H1 (cell line): ENCODE measurements around the gene ZNF407.

ENCODE experiments used
- CHD1 ChIP-seq: IDR thresholded peaks from 2 replicates; pipeline ENCODE4 v1.6.1; 2012; ENCODE audit warnings: low read depth, low read length, improper control_type of control experiment
- EZH2 ChIP-seq: fragments of 200-600 bp; sonication (generic); IDR thresholded peaks from 2 replicates; pipeline ENCODE4 v1.7.1; 2012; ENCODE audit warnings: low read depth, mild to moderate bottlenecking, moderate library complexity, low read length, inconsistent platforms; ENCODE audit not compliant: severe bottlenecking
- TF ChIP-seq, protein P1 (sequence below), 3 experiments: IDR thresholded peaks; 1 replicate in 2 of 3; 2 replicates in 1 of 3; pipeline versions ENCODE4 v1.5.1 to v1.6.1; 2011; ENCODE audit warnings: low read length in 3 of 3, mild to moderate bottlenecking in 3 of 3, inconsistent platforms in 2 of 3, low read depth in 1 of 3, moderate library complexity in 1 of 3; ENCODE audit not compliant: insufficient read depth in 1 of 3; ENCODE audit errors: control extremely low read depth in 1 of 3

DNA sequence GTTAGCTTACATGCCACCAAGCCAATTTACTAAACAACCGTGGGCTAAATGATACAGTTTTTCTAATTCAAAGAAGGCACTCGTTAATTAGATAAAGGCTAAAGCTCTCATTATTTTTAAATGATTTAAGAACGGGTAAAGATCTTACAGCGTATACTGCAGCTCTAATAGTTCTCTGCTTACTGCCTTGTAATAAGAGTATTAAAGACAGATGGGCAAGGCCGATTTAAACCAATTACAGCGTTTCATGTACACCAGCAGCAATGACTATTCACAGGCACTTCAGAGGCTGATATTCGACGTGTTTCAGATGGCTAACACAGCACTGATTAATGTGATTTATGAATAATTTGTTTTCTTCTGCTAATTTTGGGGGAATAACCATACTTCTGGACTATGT is 259.3 kb downstream of the ZNF407 start:
- TF ChIP-seq EZH2 (no peak), CHD1 (no peak)
- TF ChIP-seq, protein P1, sequence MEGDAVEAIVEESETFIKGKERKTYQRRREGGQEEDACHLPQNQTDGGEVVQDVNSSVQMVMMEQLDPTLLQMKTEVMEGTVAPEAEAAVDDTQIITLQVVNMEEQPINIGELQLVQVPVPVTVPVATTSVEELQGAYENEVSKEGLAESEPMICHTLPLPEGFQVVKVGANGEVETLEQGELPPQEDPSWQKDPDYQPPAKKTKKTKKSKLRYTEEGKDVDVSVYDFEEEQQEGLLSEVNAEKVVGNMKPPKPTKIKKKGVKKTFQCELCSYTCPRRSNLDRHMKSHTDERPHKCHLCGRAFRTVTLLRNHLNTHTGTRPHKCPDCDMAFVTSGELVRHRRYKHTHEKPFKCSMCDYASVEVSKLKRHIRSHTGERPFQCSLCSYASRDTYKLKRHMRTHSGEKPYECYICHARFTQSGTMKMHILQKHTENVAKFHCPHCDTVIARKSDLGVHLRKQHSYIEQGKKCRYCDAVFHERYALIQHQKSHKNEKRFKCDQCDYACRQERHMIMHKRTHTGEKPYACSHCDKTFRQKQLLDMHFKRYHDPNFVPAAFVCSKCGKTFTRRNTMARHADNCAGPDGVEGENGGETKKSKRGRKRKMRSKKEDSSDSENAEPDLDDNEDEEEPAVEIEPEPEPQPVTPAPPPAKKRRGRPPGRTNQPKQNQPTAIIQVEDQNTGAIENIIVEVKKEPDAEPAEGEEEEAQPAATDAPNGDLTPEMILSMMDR (IDR thresholded peaks at IDR 0.05; ENCODE audit: control extremely low read depth in 1 of 3, insufficient read depth in 1 of 3, low read depth in 1 of 3, low read length in 3 of 3): no peak
